Activated T-helper 1 cell treated with anti-CD3 and anti-CD28 coated beads, Interleukin-2, amount 50 U/mL, for 16 hours (primary cell): ENCODE results near the gene SOCS4.
"Not testable (repeated sequence)": the region's sequence is repeated elsewhere in the genome, so short reads cannot be mapped to it uniquely, and the experiment has no call there.

Experiments used
- DNase-seq, 2 donors: peaks; one replicate each; pipeline ENCODE4 v3.0.0-alpha.2; 2020; ENCODE audit warnings: low read depth in 1 of 2, low spot score in 1 of 2

SOCS4 gene

DNA sequence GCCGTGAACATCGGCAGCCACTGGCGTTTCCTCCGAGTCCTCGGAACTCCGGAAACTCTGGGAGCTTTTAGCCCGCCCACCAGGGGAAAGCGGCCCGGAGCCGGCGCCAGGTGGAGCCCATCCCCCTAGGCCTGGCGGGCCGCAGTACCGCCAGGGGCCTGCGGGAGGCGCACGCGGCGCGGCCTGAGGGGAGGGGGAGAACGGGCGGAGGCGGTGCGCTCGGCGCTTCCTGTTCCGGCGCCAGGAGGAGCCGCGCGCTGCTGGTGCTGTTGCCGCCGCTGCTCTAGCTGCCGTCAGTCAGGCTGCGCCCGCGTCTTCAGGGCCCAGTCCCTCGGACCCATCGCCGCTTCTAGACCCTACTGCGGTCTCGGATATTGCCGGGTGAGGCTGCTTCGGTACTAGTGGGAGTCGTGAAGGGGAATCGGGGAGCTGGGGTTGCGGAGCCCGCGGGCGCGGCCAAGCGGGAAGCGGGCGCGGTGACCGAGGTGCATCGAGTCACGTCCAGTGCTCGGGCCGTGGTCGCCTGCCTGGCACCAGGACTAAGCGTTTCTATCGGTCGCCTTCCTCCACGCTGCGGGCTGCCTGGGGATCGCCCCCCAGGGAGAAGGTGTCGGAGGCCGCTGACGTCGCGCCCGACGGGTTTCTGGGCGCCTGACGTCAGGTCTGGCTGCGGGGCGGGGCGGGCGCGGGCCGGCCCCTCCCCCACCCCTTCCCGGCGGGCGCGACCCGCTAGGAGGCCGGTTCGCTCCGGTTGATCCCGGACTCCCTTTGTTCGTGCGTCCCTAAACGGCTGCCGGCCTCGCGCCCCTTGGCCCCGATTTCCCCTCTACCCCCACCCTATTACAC is 24.6 kb downstream of the SOCS4 start, which contains the start of gene MAPK1IP1L:
Gene MAPK1IP1L (plus strand): TSS at position 225 of the 846 bp plus-strand sequence. CDS start 10,037 bp downstream, outside the sequence.
- DNase-seq = peak; percentile 86 to 88

DNA sequence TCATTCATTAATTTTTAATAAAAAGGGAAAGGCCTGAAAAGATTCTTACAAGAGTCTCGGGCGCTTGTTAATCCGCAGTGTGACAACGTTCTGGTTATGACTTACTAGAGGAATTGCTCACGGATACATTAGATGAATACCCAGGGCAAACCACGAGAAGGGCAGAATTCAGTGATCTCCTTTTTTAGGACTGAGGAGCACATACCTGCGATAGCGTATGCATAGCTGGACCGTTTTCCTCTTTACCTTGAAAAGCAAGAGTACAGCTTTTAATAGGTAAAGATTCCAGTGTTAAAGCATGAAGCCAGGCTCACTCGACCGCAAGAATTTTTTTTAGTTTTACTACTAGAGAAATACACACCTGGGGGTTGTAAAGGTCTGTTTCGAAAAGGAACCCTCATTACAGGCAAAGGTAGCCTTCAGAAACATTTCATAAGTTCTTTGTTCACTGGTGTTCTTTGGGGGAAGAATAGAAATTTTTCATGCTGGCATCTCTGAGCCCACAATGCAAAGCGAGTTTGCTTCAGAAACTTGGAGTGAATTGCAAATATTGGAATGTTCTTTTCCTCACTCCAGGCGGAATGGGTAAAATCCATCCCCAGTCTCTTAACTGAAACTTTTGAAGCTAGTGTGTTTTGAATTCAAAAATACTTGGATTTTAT is 25.4 kb downstream of the SOCS4 start:
- no peak for DNase-seq

GRCh38 chr14:55053018-55053417 is 26.0 kb downstream of the SOCS4 start:
- no peak for DNase-seq

DNA sequence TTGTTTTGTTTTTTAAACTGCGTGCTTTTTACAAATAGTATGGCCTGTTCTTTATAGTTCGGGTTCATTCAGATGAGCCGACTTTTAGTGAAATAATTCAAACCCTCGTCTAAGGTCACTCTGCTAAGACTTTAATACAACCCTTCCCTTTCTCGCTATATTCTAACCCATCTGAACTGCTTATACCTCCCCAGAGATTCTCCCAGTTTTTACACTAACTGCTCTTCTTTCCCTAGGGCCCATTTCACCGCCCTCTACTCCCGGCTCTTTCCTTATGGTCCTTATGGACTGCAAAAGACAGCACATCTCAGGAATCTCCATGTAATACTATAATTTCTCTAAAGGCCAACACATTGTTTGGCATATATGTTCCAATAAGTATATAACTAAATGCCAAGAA is 26.5 kb downstream of the SOCS4 start:
- DNase-seq = no peak

DNA sequence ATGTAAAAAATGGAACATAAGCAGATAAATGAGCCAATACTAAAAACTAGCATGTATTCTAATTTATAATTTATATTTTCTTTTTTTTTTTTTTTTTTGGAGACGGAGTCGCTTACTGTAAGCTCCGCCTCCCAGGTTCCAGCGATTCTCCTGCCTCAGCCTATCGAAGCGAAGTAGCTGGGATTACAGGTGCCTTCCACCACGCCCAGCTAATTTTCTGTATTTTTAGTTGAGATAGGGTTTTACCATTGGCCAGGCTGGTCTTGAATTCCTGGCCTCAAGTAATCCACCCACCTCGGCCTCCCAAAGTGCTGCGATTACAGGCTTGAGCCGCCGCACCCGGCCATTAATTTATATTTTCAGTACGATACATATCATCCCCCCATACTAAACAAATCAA is 27.1 kb downstream of the SOCS4 start:
- no peak for DNase-seq

DNA sequence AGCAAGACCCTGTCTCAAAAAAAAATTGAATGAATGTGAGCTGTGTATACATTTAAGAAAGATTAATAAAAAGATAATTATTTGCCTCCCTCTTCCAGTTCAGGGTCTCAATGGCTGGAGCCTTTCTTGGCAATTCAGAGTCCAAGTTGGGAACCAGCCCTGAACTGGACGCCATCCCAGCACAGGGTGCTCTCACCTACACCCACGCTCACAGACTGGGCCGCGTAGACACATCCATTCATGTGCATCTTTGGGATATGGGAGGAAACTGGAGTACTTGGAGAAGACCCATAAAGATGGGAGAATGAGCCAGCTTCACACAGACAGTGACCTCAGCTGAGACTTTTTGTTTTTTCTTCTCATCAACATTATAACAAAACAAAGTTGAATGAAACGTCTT is 30.9 kb downstream of the SOCS4 start:
- no peak for DNase-seq

GRCh38 chr14:55059333-55059732 is 32.3 kb downstream of the SOCS4 start:
- no peak for DNase-seq

GRCh38 chr14:55062517-55063351 is 35.7 kb downstream of the SOCS4 start:
- DNase-seq = no peak

DNA sequence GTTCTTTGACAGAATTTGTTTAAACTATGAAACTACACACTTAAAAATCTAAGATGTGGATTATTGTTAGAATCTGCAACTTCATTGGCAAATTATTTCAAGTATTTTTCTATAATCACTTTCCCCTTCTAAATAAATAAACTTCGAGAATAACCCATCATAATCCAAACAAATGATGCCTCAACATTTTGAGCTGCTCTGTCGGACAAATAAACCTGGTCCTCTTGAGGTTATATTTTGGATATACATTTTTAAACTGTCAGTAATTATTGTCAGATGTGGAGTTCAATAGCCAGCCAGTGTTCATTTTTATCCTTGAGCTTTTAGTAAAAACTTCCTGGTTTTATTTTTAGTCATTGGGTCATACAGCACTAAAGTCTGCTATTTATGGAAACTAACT is 37.9 kb downstream of the SOCS4 start:
- not testable (repeated sequence) for DNase-seq

DNA sequence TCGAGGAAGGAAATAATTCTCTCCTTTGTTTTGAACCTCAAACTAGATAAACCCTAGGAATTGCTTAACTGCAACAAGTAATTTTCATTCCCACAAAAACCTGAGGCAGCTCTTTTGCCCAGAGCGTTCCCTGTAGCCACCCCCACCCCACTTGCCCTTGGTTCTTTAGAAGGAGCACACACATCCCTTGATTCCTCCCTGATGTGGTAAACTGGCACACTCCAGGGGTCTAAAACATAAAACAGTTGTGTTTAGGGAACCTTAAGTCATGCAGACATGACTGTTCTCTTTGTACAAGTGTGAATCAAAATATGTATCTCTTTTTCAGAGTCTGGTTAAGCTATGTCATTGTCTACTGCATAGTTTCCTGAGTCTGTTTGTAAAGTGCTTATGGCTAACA is 38.4 kb downstream of the SOCS4 start:
- no peak for DNase-seq

GRCh38 chr14:55066223-55066622 is 39.2 kb downstream of the SOCS4 start:
- no peak for DNase-seq

DNA sequence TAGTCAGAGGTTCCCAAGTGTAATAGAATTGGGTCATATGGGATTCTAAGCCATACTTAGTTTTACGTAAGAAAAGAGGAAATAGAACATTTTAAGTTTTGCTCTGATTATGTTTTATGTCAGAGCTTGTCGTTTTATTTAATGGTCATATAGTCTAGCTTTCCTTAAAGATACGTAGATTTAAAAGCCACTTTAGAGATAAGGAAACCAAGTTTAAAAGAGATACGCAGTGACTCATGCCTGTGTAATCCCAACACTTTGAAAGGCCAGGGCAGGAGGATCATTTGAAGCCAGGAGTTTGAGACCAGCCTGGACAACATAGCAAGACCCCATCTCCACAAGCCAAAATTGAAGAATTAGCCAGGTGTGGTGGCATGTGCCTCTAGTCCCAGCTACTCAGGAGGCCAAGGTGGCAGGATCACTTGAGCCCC is 44.0 kb downstream of the SOCS4 start:
- DNase-seq = no peak

GRCh38 chr14:55071870-55072640 is 45.0 kb downstream of the SOCS4 start:
- no peak for DNase-seq

- no peak for DNase-seq
These were observed 46.8 kb downstream of the SOCS4 start for GRCh38 chr14:55073856-55074255.

- DNase-seq = no peak
These were observed 47.6 kb downstream of the SOCS4 start for GRCh38 chr14:55074662-55075061.

DNA sequence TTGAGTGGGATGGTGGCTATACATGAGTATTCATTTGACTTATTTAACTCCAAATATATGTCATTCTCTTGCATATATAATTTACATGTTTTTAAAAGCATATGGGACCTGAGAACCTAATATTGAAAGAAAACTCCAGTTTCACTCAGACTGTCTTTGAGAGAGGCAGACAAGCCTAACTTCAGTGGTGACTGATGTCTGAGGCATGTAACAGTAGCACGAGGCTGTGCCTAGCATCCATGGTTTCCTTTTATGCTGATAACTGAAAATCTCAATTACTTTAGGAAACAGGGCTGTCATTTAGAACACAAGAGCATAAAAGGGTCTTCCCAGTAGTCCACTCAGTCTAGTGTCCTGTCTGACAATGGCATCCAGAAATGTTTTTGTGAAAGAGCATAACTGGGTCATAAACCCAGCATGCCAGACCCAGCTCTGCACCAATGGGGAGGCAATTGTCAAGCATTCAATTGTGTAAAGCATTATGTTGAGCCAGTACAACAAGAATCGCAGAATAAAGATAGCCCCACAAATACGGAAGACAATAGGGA is 48.7 kb downstream of the SOCS4 start:
- DNase-seq = no peak

- no peak for DNase-seq
These were observed 50.4 kb downstream of the SOCS4 start for GRCh38 chr14:55077170-55078151.

GRCh38 chr14:55079961-55080360 is 52.9 kb downstream of the SOCS4 start:
- DNase-seq = not testable (repeated sequence)

GRCh38 chr14:55084401-55085059 is 57.5 kb downstream of the SOCS4 start:
- no peak for DNase-seq
